Measurements from ENCODE around the gene PTPN4. TPM values are rescaled to one million over a fixed set of nuclear protein-coding genes. Genes with fewer than 3 reads are reported as not detected.

PTPN4 gene
- total and polyA plus RNA-seq, 2 of the 13 experiments (the other 11 are each of a cell fraction or from before 2014, with no cell fraction given) = 20.3 to 34.6 TPM

DNA sequence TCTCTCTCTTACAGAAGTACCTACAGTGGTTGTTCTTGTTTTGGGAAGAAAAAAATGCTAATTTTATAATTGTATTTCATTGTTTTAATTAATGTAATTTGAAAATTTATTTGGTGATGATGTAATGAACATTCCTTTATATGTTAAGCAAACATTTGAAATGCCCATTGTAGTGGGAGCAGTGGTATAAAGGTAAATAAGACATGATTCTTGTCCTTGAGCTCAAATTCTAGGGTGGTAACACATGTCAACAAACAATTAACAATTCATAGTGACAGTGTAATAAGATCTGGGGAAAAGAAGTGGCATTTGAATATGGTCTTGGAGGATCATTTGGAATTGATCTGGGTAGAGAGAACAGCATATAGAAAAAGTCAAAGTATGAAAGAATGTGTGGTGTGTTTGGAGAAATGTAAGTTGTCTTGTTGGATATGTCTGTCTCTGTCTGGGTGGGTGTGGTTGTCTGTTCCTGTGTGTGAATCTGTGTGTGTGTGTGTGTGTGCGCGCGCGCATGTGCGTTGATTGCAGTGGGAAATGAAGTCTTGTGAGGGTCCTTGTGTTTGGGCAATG lies 5.8 kb downstream of the PTPN4 start (continued):
- TF ChIP-seq RAD51 (IDR thresholded peaks at IDR 0.05; ENCODE audit: borderline replicate concordance) (no peak), HDAC1 (CRISPR knock-in tag; IDR thresholded peaks at IDR 0.05) (no peak), NCOR1 (IDR thresholded peaks at IDR 0.05; ENCODE audit: borderline replicate concordance, low read length) (0 out of 2 replicates have a peak, but pooled peaks have one; percentile 45), ZNF180 (CRISPR knock-in tag; IDR thresholded peaks at IDR 0.05; ENCODE audit: borderline replicate concordance, low read depth) (no peak), FOSL2 (CRISPR knock-in tag; IDR thresholded peaks at IDR 0.05) (no peak), POLR2AphosphoS5 (IDR thresholded peaks at IDR 0.05; ENCODE audit: low read depth, low read length) (no peak), ZNF143 (CRISPR knock-in tag; IDR thresholded peaks at IDR 0.05) (no peak), ERF (CRISPR knock-in tag; IDR thresholded peaks at IDR 0.05) (no peak), ZNF557 (CRISPR knock-in tag; IDR thresholded peaks at IDR 0.05) (no peak), KDM3A (CRISPR knock-in tag; IDR thresholded peaks at IDR 0.05; ENCODE audit: low read depth) (no peak), GTF3A (CRISPR knock-in tag; conservative IDR thresholded peaks at IDR 0.05) (no peak), ZNF274 (CRISPR knock-in tag; IDR thresholded peaks at IDR 0.05) (no peak), ZNF292 (CRISPR knock-in tag; IDR thresholded peaks at IDR 0.05; ENCODE audit: borderline replicate concordance, low read depth) (no peak), NBN (conservative IDR thresholded peaks at IDR 0.05) (0 out of 2 replicates have a peak, but pooled peaks have one; percentile 57), ZNF335 (CRISPR knock-in tag; IDR thresholded peaks at IDR 0.05) (no peak), TBX3 (IDR thresholded peaks at IDR 0.05; ENCODE audit: borderline replicate concordance) (peak; percentile 48; the same call in 1 of the 2 replicates), CEBPB (IDR thresholded peaks at IDR 0.05; ENCODE audit: borderline replicate concordance, low read depth, low read length) (0 out of 2 replicates have a peak, but pooled peaks have one; percentile 9), ZNF772 (CRISPR knock-in tag; IDR thresholded peaks at IDR 0.05) (no peak), ZNF619 (CRISPR knock-in tag; IDR thresholded peaks at IDR 0.05) (no peak), HIVEP1 (CRISPR knock-in tag; IDR thresholded peaks at IDR 0.05) (no peak), TP53 (CRISPR knock-in tag; conservative IDR thresholded peaks at IDR 0.05) (no peak), CEBPG (CRISPR knock-in tag; IDR thresholded peaks at IDR 0.05) (0 out of 2 replicates have a peak, but pooled peaks have one; percentile 8), MXD1 (CRISPR knock-in tag; IDR thresholded peaks at IDR 0.05) (no peak), TOPORS (CRISPR knock-in tag; IDR thresholded peaks at IDR 0.05) (no peak)
- TF ChIP-seq, protein P1, sequence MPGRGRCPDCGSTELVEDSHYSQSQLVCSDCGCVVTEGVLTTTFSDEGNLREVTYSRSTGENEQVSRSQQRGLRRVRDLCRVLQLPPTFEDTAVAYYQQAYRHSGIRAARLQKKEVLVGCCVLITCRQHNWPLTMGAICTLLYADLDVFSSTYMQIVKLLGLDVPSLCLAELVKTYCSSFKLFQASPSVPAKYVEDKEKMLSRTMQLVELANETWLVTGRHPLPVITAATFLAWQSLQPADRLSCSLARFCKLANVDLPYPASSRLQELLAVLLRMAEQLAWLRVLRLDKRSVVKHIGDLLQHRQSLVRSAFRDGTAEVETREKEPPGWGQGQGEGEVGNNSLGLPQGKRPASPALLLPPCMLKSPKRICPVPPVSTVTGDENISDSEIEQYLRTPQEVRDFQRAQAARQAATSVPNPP (CRISPR knock-in tag; IDR thresholded peaks at IDR 0.05) = no peak
- TF ChIP-seq, protein P2, sequence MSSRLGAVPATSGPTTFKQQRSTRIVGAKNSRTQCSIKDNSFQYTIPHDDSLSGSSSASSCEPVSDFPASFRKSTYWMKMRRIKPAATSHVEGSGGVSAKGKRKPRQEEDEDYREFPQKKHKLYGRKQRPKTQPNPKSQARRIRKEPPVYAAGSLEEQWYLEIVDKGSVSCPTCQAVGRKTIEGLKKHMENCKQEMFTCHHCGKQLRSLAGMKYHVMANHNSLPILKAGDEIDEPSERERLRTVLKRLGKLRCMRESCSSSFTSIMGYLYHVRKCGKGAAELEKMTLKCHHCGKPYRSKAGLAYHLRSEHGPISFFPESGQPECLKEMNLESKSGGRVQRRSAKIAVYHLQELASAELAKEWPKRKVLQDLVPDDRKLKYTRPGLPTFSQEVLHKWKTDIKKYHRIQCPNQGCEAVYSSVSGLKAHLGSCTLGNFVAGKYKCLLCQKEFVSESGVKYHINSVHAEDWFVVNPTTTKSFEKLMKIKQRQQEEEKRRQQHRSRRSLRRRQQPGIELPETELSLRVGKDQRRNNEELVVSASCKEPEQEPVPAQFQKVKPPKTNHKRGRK (CRISPR knock-in tag; IDR thresholded peaks at IDR 0.05) = no peak
- TF ChIP-seq, protein P3, sequence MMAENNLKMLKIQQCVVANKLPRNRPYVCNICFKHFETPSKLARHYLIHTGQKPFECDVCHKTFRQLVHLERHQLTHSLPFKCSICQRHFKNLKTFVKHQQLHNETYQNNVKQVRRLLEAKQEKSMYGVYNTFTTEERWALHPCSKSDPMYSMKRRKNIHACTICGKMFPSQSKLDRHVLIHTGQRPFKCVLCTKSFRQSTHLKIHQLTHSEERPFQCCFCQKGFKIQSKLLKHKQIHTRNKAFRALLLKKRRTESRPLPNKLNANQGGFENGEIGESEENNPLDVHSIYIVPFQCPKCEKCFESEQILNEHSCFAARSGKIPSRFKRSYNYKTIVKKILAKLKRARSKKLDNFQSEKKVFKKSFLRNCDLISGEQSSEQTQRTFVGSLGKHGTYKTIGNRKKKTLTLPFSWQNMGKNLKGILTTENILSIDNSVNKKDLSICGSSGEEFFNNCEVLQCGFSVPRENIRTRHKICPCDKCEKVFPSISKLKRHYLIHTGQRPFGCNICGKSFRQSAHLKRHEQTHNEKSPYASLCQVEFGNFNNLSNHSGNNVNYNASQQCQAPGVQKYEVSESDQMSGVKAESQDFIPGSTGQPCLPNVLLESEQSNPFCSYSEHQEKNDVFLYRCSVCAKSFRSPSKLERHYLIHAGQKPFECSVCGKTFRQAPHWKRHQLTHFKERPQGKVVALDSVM (CRISPR knock-in tag; IDR thresholded peaks at IDR 0.05) = no peak

All from HepG2 (cell line).